ENCODE data around the gene FAM53B. TPM values are rescaled to one million over a fixed set of nuclear protein-coding genes. Genes with fewer than 3 reads are reported as not detected.

The FAM53B gene
- total RNA-seq, 1 donor: 13.4 TPM

DNA sequence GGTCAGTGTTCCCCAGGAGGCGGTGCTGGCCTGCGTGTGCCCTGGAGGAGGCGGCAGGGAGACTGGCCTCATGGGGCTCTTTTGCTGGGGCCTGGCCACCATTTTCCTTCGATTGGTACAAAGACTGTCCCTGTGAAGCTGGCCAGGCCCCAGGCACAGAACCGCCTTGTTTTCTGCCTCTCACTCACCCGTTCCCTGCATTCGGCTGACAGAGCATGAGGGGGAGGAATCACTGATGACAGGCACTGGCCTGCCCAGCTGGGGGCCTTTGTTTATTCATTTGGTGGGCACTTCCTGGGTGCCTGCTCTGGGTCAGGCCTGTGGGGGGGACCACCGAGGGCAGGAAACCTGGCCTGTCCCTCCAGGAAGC lies 139.2 kb downstream of the FAM53B start:
- DNase-seq (ENCODE audit: low read depth): no peak

DNA sequence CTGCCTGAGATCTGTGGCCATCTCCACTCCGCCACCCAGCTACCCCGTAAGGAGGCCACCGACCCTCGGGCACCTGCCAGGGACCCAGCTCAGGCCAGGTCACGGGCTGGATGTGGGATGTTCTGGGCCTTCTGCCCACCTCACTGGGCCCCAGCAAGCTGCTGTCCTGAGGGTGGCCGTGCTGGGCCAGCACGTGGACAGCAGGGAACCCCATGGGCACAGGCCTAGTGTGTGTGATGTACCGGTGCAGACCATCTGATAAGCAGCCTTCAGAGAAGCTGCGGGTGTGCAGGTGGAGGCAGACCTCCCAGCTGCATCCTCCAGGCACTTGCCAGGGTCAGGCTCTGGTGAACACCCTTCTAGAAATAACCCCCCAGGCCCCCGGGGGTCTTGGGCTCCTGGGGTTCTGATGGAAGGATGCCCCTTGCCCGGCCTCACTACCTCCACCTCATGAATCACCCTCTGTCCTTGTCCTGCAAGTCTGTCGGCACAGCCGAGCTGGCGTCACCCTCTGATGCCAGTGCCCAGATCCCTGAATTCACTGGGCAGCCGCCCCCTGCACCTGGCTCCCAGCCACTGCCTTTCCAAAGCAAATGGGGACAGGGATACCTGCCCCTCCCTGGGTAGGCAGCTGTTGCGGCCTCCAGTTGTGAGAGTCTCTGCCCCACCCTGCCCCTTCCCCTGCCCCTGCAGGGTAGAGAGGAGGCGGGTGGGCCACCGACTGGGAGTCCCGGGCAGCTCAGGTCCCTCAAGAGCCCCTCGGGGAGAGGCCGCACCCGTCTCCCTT lies 139.8 kb downstream of the FAM53B start:
- H3K4me3 ChIP-seq (ENCODE audit: low read depth, low read length): no peak overlapping the region
- no peak for TF ChIP-seq CTCF (IDR thresholded peaks at IDR 0.05; ENCODE audit: insufficient read depth, low read depth, low read length)
- no peak for DNase-seq (ENCODE audit: low read depth)

More for the DNA sequence above, 139.2 kb downstream of the FAM53B start:
- no peak overlapping the region for H3K4me3 ChIP-seq (ENCODE audit: low read depth, low read length)
- no peak for TF ChIP-seq CTCF (IDR thresholded peaks at IDR 0.05; ENCODE audit: insufficient read depth, low read depth, low read length)

DNA sequence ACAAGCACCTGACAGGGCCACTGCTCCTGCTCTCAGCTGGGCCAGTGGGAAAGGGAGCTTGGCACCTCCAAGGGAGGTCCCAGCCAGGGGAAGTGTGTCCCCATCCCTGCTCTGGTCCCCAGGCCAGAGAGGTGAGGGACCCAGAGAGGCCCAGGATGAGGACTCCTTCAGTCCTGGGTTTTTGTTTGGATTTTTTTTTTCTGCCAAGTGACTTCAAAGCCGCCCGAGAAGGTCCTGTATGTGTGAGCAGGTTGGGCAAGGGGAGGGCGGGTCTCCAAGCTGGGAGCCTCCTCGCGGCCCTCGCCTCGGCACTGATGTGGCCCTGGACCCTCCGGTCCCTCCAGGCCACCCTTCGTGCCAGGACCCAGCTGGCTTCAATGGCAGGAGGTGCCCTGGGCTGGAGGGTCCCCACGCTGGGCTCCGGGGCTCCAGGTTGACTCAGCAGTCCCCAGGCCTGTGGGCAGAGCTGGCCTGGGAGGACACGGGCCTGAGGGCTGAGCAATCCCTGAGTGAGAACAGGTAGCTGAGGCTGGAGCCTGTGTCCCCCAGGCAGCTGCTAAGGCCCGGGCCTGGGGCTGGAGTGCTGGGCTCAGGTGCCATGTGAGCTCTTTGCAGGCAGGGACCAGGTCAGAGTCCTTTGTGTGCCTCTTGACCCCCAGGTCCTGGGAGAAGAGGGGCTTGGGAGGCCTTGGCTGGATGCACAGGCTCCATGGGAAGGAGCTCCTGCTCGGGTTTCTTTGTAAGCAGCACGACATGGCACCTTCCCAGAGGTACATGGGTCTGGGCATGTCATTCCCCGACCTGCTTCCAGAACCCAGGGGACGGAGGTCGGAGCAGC lies 140.6 kb downstream of the FAM53B start:
- H3K4me3 ChIP-seq (ENCODE audit: low read depth, low read length): no peak overlapping the region
- no peak for TF ChIP-seq CTCF (IDR thresholded peaks at IDR 0.05; ENCODE audit: insufficient read depth, low read depth, low read length)
- no peak for DNase-seq (ENCODE audit: low read depth)

DNA sequence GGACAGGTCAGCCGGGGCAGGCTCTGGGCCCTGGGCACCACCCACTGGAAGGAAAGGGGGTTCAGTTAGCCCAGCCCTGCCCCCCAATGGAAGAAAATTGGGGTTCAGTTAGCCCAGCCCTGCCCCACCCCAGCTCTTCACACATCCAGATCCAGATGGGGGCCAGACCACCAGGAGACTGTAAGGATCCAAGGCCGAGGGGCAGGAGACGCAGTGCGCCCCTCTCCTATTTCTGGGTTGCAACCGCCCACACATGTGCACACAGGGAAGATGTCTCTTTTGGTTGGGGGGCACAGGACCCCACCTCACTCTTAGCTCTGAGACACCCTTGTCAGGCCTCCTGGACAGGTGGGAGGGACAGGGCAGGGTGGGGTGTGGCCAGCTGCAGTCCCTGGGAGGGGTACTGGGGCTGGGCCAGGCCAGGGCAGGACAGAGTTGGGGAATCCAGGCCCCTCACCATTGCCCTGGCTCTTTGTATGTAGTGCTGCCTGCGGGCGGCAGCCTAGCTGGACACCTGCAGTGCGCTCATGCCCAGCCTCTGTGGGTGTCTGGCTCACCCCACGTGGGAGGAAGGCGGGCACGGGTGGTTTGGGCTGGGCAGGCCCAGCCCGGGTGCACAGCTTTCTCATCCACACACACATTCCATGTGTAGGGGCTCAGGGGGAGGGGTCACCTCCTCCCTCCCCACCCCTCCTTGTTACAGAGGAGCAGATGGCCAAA lies 141.4 kb downstream of the FAM53B start:
- no peak for DNase-seq (ENCODE audit: low read depth)
- no peak overlapping the region for H3K4me3 ChIP-seq (ENCODE audit: low read depth, low read length)
- no peak for TF ChIP-seq CTCF (IDR thresholded peaks at IDR 0.05; ENCODE audit: insufficient read depth, low read depth, low read length)

DNA sequence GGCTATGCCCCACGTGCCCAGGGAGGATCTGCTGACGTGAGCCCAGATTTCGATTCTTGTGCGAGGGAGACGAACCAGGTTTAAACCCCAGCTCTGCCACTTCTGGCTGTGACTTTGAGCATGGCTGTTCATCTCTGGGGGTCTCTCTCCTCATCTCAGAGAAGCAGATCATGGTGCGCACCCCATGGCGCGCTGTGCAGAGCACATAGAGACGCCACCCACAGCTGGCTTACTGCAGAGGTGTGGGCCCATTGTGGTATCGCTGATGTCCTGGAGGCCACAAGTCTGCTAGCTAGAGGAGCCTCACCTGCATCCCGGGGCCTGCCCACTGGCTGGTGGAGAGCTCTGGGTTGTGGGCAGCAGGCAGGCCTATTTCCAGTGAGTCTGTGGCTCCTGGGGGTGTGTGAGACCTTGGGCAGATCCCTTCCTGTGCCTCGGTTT lies 142.0 kb downstream of the FAM53B start:
- DNase-seq (ENCODE audit: low read depth): no peak
- TF ChIP-seq CTCF (IDR thresholded peaks at IDR 0.05; ENCODE audit: insufficient read depth, low read depth, low read length): no peak
- H3K4me3 ChIP-seq (ENCODE audit: low read depth, low read length): no peak overlapping the region

DNA sequence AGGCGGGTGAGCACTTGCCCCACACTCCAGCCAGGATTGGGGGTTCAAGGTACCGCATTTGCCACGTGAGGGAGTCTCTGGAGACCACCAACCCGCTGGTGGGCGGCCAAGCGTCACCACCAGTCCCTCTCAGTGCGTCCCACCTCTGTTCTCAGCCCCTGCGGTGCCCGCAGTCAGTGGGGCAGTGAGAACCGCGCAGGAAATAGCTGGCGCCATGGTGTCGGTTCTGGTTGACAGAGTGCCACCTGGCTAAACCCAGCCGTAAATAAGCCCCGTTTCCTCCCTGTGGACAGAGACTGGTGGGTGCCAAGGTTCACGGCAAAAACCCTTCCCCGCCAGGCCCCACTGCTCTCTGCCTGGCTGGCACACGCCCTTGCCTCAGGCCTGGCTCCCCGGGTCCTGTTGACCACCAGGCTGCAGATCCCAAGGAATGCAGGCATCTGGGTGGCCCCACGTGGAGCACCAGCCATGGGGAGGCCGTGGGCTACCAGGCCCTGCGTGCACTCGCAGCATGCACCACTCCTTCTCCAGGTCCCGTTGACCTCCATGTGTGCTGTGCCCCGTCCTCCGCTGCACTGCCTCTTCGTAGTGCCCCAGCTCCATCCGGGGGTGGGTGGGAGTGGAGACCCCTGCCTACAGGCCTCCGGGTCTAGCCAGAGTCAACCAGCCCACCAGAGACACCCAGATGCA lies 142.6 kb downstream of the FAM53B start:
- no peak for DNase-seq (ENCODE audit: low read depth)
- no peak overlapping the region for H3K4me3 ChIP-seq (ENCODE audit: low read depth, low read length)
- TF ChIP-seq CTCF (IDR thresholded peaks at IDR 0.05; ENCODE audit: insufficient read depth, low read depth, low read length): no peak
